ENCODE results near the gene HLA-DPA1. TPM values are rescaled to one million over a fixed set of nuclear protein-coding genes. Genes with fewer than 3 reads are reported as not detected.

The HLA-DPA1 gene
- total RNA-seq, 1 experiment from 2014 or later: 2.6 TPM

GRCh38 chr6:33021917-33022316 lies 51.5 kb downstream of the HLA-DPA1 start:
- Mint-ChIP-seq H3K36me3 (ENCODE audit: insufficient read depth in 1 of 3, low read depth in 3 of 3) (no peaks in the 10 kb centered on the region; a peak in 1 of 7 replicates), H3K27me3 (ENCODE audit: low read depth) (peaks cover 17% of the 10 kb centered on the region), H3K4me3 (no peak overlapping the region), H3K27ac (no peak overlapping the region), H3K9me3 (no peaks in the 10 kb centered on the region; a peak in 1 of 5 replicates), H3K4me1 (peaks cover 0 to 4% of the 10 kb centered on the region in 2 experiments; a peak in 2 of 4 replicates)
- Histone ChIP-seq H4K91ac (ENCODE audit: insufficient read length, low read depth, low read length) (no peak overlapping the region), H3K23me2 (ENCODE audit: insufficient read length, low read depth, low read length, poor library complexity, severe bottlenecking) (no peaks in the 10 kb centered on the region), H3K27me3 (ENCODE audit: insufficient read depth, low read length) (no peaks in the 10 kb centered on the region), H4K8ac (replicated peaks; ENCODE audit: insufficient read length, low read depth, low read length) (no peak overlapping the region), H3T11ph (ENCODE audit: low read length) (no peak overlapping the region), H3K79me1 (ENCODE audit: insufficient read depth, low read depth, low read length, poor library complexity, severe bottlenecking) (no peaks in the 10 kb centered on the region), H2AFZ (ENCODE audit: low read length) (no peak overlapping the region), H2BK5ac (ENCODE audit: insufficient read length, low read length) (no peak overlapping the region), H3K9ac (ENCODE audit: extremely low read depth, insufficient read length, low read length) (no peak overlapping the region), H2BK12ac (ENCODE audit: insufficient read length, low read depth, low read length) (no peak overlapping the region), H3K23ac (ENCODE audit: insufficient read length, low read depth, low read length) (no peak overlapping the region), H3K4me1 (ENCODE audit: insufficient read depth, low read length) (no peaks in the 10 kb centered on the region), H3K14ac (ENCODE audit: insufficient read depth, low read length) (no peak overlapping the region; the same call in 1 of the 2 replicates), H2BK15ac (ENCODE audit: low read depth, low read length) (no peak overlapping the region), H3K27ac (ENCODE audit: insufficient read length, low read depth, low read length) (no peak overlapping the region), H4K5ac (ENCODE audit: insufficient read length, low read depth, low read length) (no peak overlapping the region), H3K4me2 (ENCODE audit: insufficient read depth, insufficient read length, low read length) (no peak overlapping the region), H3K56ac (ENCODE audit: insufficient read length, low read depth, low read length) (no peak overlapping the region), H2AK5ac (ENCODE audit: insufficient read length, low read length) (no peak overlapping the region), H3K18ac (ENCODE audit: insufficient read length, low read depth, low read length) (no peak overlapping the region), H4K20me1 (ENCODE audit: control insufficient read depth, insufficient read depth, insufficient read length) (no peaks in the 10 kb centered on the region), H2BK120ac (ENCODE audit: low read depth, low read length, poor library complexity, severe bottlenecking) (no peak overlapping the region), H3K79me2 (ENCODE audit: insufficient read depth, low read length) (no peaks in the 10 kb centered on the region), H3K9me3 (ENCODE audit: control insufficient read depth, low read depth, low read length) (no peaks in the 10 kb centered on the region), H3K4ac (ENCODE audit: low read depth, low read length) (no peak overlapping the region), H2BK20ac (ENCODE audit: low read depth, low read length, poor library complexity, severe bottlenecking) (no peak overlapping the region)
- no peak for DNase-seq
- TF ChIP-seq CTCF (conservative IDR thresholded peaks at IDR 0.05): no peak
- WGBS (ENCODE audit: extremely low coverage, insufficient read length, low lambda C conversion rate): no CpG with 5 or more reads among the region's 11 CpGs

Measured in H9 (cell line).